GM12878 (cell line): ENCODE results near the gene THSD4. TPM values are rescaled to one million over a fixed set of nuclear protein-coding genes. Genes with fewer than 3 reads are reported as not detected.

Experiments
- ATAC-seq: fragments of 200-7000 bp; cut with Tn5 transposase; 3 replicates; pipeline ENCODE4 v1.9.1; 2020; ENCODE audit warnings: mild to moderate bottlenecking, moderate library complexity
- BruUV-seq: library from RNA; stranded (reverse); fragments of 400-500 nt; replicated peaks from 2 replicates; lab custom pipeline; 2021; lab: Mats Ljungman, UMichigan
- CTCF ChIA-PET: fragments of 300-600 bp; sonication (Branson Sonifier 250); formaldehyde crosslinking; extraction: SDS; loops from one replicate; lab custom pipeline; 2021; ENCODE audit warnings: inconsistent platforms; lab: Yijun Ruan, JAX
- POLR2A ChIA-PET: fragments of 350-600 bp; formaldehyde crosslinking; extraction: SDS; loops from one replicate; lab custom pipeline; 2021; ENCODE audit warnings: inconsistent platforms; lab: Charles Lee
- RAD21 ChIA-PET: fragments of 300-600 bp; sonication (Branson Sonifier 250); formaldehyde crosslinking; loops from one replicate; lab custom pipeline; 2023; ENCODE audit warnings: antibody characterized with exemption; ENCODE audit not compliant: unreplicated experiment; lab: Charles Lee
- SMC1A ChIA-PET: fragments of 300-600 bp; sonication (Branson Sonifier 250); formaldehyde crosslinking; loops from one replicate; lab custom pipeline; 2023; ENCODE audit not compliant: unreplicated experiment, uncharacterized antibody; lab: Charles Lee
- DNase-seq: peaks from one replicate; pipeline ENCODE4 v3.0.0-alpha.2; 2011; ENCODE audit warnings: low read depth, low spot score
- FAIRE-seq: peaks from 3 replicates; lab custom pipeline; 2011; peaks lifted over from hg19 to GRCh38; lab: Jason Lieb, UNC
- H2AFZ ChIP-seq: 2 replicates; pipeline ENCODE4 v1.6.0; 2011; ENCODE audit warnings: low read depth, low read length, control low read depth; ENCODE audit not compliant: control insufficient read depth
- H3K27ac ChIP-seq: 2 replicates; pipeline ENCODE4 v1.5.1; 2011; ENCODE audit warnings: control low read depth; ENCODE audit not compliant: control insufficient read depth, insufficient read depth
- H3K27me3 ChIP-seq, 2 experiments: replicated peaks in 1 of 2; 2 replicates each; pipeline versions ENCODE4 v1.6.0 to v1.6.1; 2011; ENCODE audit warnings: low read length in 1 of 2; ENCODE audit not compliant: control insufficient read depth in 2 of 2, insufficient read depth in 2 of 2
- H3K36me3 ChIP-seq, 2 experiments: 2 replicates each; pipeline ENCODE4 v1.5.1; 2011; ENCODE audit warnings: low read length in 1 of 2; ENCODE audit not compliant: control insufficient read depth in 2 of 2, insufficient read depth in 2 of 2
- H3K4me1 ChIP-seq: 2 replicates; pipeline ENCODE4 v1.6.1; 2011; ENCODE audit warnings: mild to moderate bottlenecking, low read length, moderate library complexity, mixed read lengths; ENCODE audit not compliant: control insufficient read depth, insufficient read depth
- H3K4me2 ChIP-seq: 2 replicates; pipeline ENCODE4 v1.6.0; 2011; ENCODE audit warnings: control low read depth; ENCODE audit not compliant: control insufficient read depth, insufficient read depth
- H3K4me3 ChIP-seq: fragments of 200-600 bp; sonication (generic); 2 replicates; pipeline ENCODE4 v1.5.1; 2016
- H3K79me2 ChIP-seq: 2 replicates; pipeline ENCODE4 v1.6.0; 2011; ENCODE audit warnings: low read length; ENCODE audit not compliant: control insufficient read depth, insufficient read depth
- H3K9ac ChIP-seq: 2 replicates; pipeline ENCODE4 v1.8.0; 2011; ENCODE audit warnings: low read length, control low read depth, mixed read lengths; ENCODE audit not compliant: control insufficient read depth, insufficient read depth
- H3K9me3 ChIP-seq: replicated peaks from 3 replicates; pipeline ENCODE4 v1.5.1; 2011; ENCODE audit warnings: mild to moderate bottlenecking, low read length; ENCODE audit not compliant: control insufficient read depth, insufficient read depth
- H4K20me1 ChIP-seq: 2 replicates; pipeline ENCODE4 v1.6.0; 2011; ENCODE audit not compliant: control insufficient read depth, insufficient read depth
- BCL3 ChIP-seq: IDR thresholded peaks from 2 replicates; pipeline ENCODE4 v1.6.1; 2011; ENCODE audit warnings: borderline replicate concordance, low read depth, mild to moderate bottlenecking, moderate library complexity, low read length; ENCODE audit not compliant: insufficient read depth, poor library complexity, severe bottlenecking
- IRF5 ChIP-seq: fragments of 450-650 bp; IDR thresholded peaks from 2 replicates; pipeline ENCODE4 v1.6.1; 2017; ENCODE audit warnings: borderline replicate concordance
- NRF1 ChIP-seq: conservative IDR thresholded peaks from 2 replicates; pipeline ENCODE4 v1.6.1; 2011; ENCODE audit warnings: mild to moderate bottlenecking, low read depth, low read length, improper control_type of control experiment
- WGBS: methylation state at CpG from one replicate; pipeline ENCODE4 v1.1.6; 2016; ENCODE audit warnings: low lambda C conversion rate; ENCODE audit not compliant: insufficient replicate concordance, insufficient coverage; ENCODE audit errors: missing lambda C conversion rate; 5-methylcytosine and 5-hydroxymethylcytosine counted together
- in situ Hi-C: fragments of 300-500 bp; cut with MboI; formaldehyde crosslinking; loops from 9 replicates; pipeline ENCODE4 v1.14.3; 2018; ENCODE audit warnings: mixed read lengths
- intact Hi-C: fragments of 100-400 bp; cut with micrococcal nuclease; formaldehyde crosslinking; loops from one replicate; pipeline ENCODE4 v1.14.2; 2022; ENCODE audit not compliant: unreplicated experiment
- polyA plus RNA-seq, 11 experiments: library from polyadenylated mRNA; depleted of rRNA in 4 of 11; unstranded in 6 of 11; stranded (reverse) in 5 of 11; fragments of >200 nt; fragmentation: Nextera tagmentation in 4 of 11; fragmentation: Illumina TruSeq in 1 of 11; extraction: Ambion mirVana in 4 of 11; extraction: Trizol in 1 of 11; gene quantifications; 1 replicate in 1 of 11; 2 replicates in 10 of 11; pipeline versions ENCODE4 v1.2.1 to v1.2.3, GENCODE V29; 2011 to 2016; ENCODE audit warnings: inconsistent platforms in 2 of 11, missing spikeins in 2 of 11, low read depth in 1 of 11
- total RNA-seq, 4 experiments: library from RNA; depleted of rRNA in 3 of 4; stranded (reverse); fragments of >200 nt in 3 of 4; fragmentation: Illumina TruSeq in 1 of 4; extraction: Trizol in 1 of 4; gene quantifications; 2 replicates each; pipeline versions ENCODE4 v1.2.1 to v1.2.3, GENCODE V29; 2013 to 2021

THSD4 gene
- total and polyA plus RNA-seq, 10 of the 15 experiments (the other 5 are each of a cell fraction or from before 2014, with no cell fraction given) = 0.04 to 0.13 (median 0.05) TPM; not detected in 7

DNA sequence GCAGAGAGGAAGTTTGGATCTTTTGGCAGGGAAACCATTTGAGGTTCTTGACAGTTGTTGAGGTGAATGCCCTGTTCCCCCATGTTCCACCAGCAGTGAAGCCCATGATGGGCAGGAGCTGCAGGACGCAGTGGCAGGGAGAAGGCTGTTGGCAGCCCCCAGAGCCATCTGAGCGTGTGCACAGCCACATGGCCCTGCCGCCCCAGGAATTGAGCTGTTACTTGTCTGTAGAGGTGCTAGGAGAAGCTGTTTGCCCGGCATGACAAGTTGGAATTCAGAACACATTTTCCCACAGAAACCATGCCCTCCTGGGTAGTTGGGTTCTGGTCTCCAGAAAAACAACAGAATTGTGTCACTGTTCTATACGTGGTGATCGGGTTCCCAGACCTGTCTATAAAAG, 476.9 kb downstream of the THSD4 start:
- Histone ChIP-seq H3K36me3 (no peaks in the 10 kb centered on the region), H3K4me2 (no peak overlapping the region), H3K4me3 (no peak overlapping the region), H3K9ac (no peak overlapping the region), H3K27me3 (no peaks in the 10 kb centered on the region), H3K27ac (no peak overlapping the region), H4K20me1 (no peaks in the 10 kb centered on the region), H2AFZ (no peak overlapping the region), H3K9me3 (no peaks in the 10 kb centered on the region), H3K79me2 (no peaks in the 10 kb centered on the region), H3K4me1 (no peaks in the 10 kb centered on the region)
- ATAC-seq (no peak), FAIRE-seq (no peak), DNase-seq (no peak)
- RAD21 ChIA-PET = no interaction called here
- no TSS peak for BruUV-seq
- intact Hi-C loops = no loop called here
- SMC1A ChIA-PET = no interaction called here
- TF ChIP-seq IRF5 = no peak
- TF ChIP-seq NRF1 = no peak
- TF ChIP-seq BCL3 = no peak
- CTCF ChIA-PET = no interaction called here
- in situ Hi-C loops = no loop called here
- POLR2A ChIA-PET = no interaction called here
- WGBS = 9% methylated on average over 6 of the region's 6 CpGs
